Endothelial cell of umbilical vein (primary cell): ENCODE data around the gene THSD4. TPM values are rescaled to one million over a fixed set of nuclear protein-coding genes. Genes with fewer than 3 reads are reported as not detected.

Experiments
- BruUV-seq: library from RNA; stranded (reverse); fragments of 400-500 nt; replicated peaks from 2 replicates; lab custom pipeline; 2021; lab: Mats Ljungman, UMichigan
- CTCF ChIA-PET: fragments of 300-600, 350-600 bp; sonication (Branson Sonifier 250); formaldehyde crosslinking; loops from one replicate; lab custom pipeline; 2021; ENCODE audit warnings: antibody characterized with exemption, inconsistent platforms; lab: Charles Lee
- POLR2A ChIA-PET: fragments of 300-600, 350-600 bp; sonication (Branson Sonifier 250); formaldehyde crosslinking; loops from one replicate; lab custom pipeline; 2021; ENCODE audit warnings: antibody characterized with exemption, inconsistent platforms; lab: Charles Lee
- DNase-seq: peaks from one replicate; pipeline ENCODE4 v3.0.0-alpha.2; 2011; ENCODE audit warnings: low read depth, low spot score
- FAIRE-seq: peaks from 2 replicates; lab custom pipeline; 2011; peaks lifted over from hg19 to GRCh38; lab: Jason Lieb, UNC
- H2AFZ ChIP-seq: 2 replicates; pipeline ENCODE4 v1.6.0; 2012; ENCODE audit warnings: low read depth, low read length, control low read depth, inconsistent platforms
- H3K27ac ChIP-seq: 2 replicates; pipeline ENCODE4 v1.5.1; 2011; ENCODE audit warnings: low read depth, mild to moderate bottlenecking, control low read depth, low read length, moderate library complexity; ENCODE audit not compliant: insufficient read depth
- H3K27me3 ChIP-seq, 2 experiments: 2 replicates each; pipeline versions ENCODE4 v1.6.0 to v1.6.1; 2011; ENCODE audit warnings: low read length in 2 of 2, mixed read lengths in 1 of 2; ENCODE audit not compliant: control insufficient read depth in 2 of 2, insufficient read depth in 2 of 2
- H3K36me3 ChIP-seq, 2 experiments: 2 replicates in 1 of 2; 3 replicates in 1 of 2; pipeline ENCODE4 v1.5.1; 2011; ENCODE audit warnings: low read length in 2 of 2, mild to moderate bottlenecking in 1 of 2, moderate library complexity in 1 of 2; ENCODE audit not compliant: control insufficient read depth in 2 of 2, insufficient read depth in 2 of 2; ENCODE audit errors: extremely low read depth in 1 of 2
- H3K4me1 ChIP-seq: 3 replicates; pipeline ENCODE4 v1.5.1; 2011; ENCODE audit warnings: mild to moderate bottlenecking, low read length; ENCODE audit not compliant: control insufficient read depth, insufficient read depth; ENCODE audit errors: extremely low read depth
- H3K4me2 ChIP-seq: 2 replicates; pipeline ENCODE4 v1.6.1; 2011; ENCODE audit warnings: low read length, control low read depth, mixed read lengths; ENCODE audit not compliant: insufficient read depth
- H3K4me3 ChIP-seq, 3 experiments: fragments of 200-600 bp in 1 of 3; sonication (generic), shearing (Covaris generic) in 1 of 3; replicated peaks in 1 of 3; 2 replicates each; pipeline ENCODE4 v1.5.1; 2011 to 2016; ENCODE audit warnings: control low read depth in 3 of 3, low read length in 3 of 3, mild to moderate bottlenecking in 2 of 3, inconsistent platforms in 1 of 3, low read depth in 1 of 3, moderate library complexity in 1 of 3; ENCODE audit not compliant: insufficient read depth in 1 of 3
- H3K79me2 ChIP-seq: 2 replicates; pipeline ENCODE4 v1.6.0; 2012; ENCODE audit warnings: low read length, inconsistent platforms; ENCODE audit not compliant: control insufficient read depth, insufficient read depth
- H3K9ac ChIP-seq: replicated peaks from 2 replicates; pipeline ENCODE3; 2011; ENCODE audit warnings: low read length, control low read depth; ENCODE audit not compliant: insufficient read depth; ENCODE audit errors: extremely low read depth
- H3K9me1 ChIP-seq: replicated peaks from 3 replicates; pipeline ENCODE4 v1.6.0; 2011; ENCODE audit warnings: mild to moderate bottlenecking, low read length; ENCODE audit not compliant: control insufficient read depth, insufficient read depth; ENCODE audit errors: extremely low read depth
- H3K9me3 ChIP-seq: replicated peaks from 2 replicates; pipeline ENCODE4 v1.5.1; 2012; ENCODE audit warnings: low read length, inconsistent platforms; ENCODE audit not compliant: control insufficient read depth, insufficient read depth
- H4K20me1 ChIP-seq: replicated peaks from 2 replicates; pipeline ENCODE3; 2011; ENCODE audit warnings: mild to moderate bottlenecking, low read length; ENCODE audit not compliant: control insufficient read depth, insufficient read depth; ENCODE audit errors: extremely low read depth
- EZH2 ChIP-seq: IDR thresholded peaks from 2 replicates; pipeline ENCODE4 v1.6.1; 2012; ENCODE audit warnings: borderline replicate concordance, low read depth, mild to moderate bottlenecking, moderate library complexity, low read length, inconsistent platforms; ENCODE audit not compliant: severe bottlenecking
- FOS ChIP-seq: IDR thresholded peaks from 2 replicates; pipeline ENCODE4 v1.6.1; 2011; ENCODE audit warnings: mild to moderate bottlenecking, low read length, moderate library complexity, borderline replicate concordance; ENCODE audit not compliant: insufficient read depth
- JUN ChIP-seq: IDR thresholded peaks from 2 replicates; pipeline ENCODE4 v1.6.1; 2011; ENCODE audit warnings: borderline replicate concordance, low read depth; ENCODE audit not compliant: insufficient read length, insufficient read depth
- POLR2A ChIP-seq: IDR thresholded peaks from 2 replicates; pipeline ENCODE4 v1.6.1; 2012; ENCODE audit warnings: low read depth, mild to moderate bottlenecking, control low read depth, low read length
- POLR2AphosphoS5 ChIP-seq: IDR thresholded peaks from 2 replicates; pipeline ENCODE4 v1.6.1; 2012; ENCODE audit warnings: low read depth, mild to moderate bottlenecking, control low read depth, low read length, moderate library complexity; ENCODE audit not compliant: insufficient read depth
- dilution Hi-C: fragments of 300-500 bp; cut with MboI; formaldehyde crosslinking; loops from one replicate; pipeline ENCODE4 v1.15.0; 2019; ENCODE audit warnings: low sequenced_read_pairs; ENCODE audit not compliant: extremely low pct_ligation_motif_present
- intact Hi-C: fragments of 100-400 bp; cut with micrococcal nuclease; formaldehyde crosslinking; loops from one replicate; pipeline ENCODE4 v1.10.0; 2022
- polyA plus RNA-seq, 4 experiments: library from polyadenylated mRNA; depleted of rRNA in 3 of 4; stranded (reverse) in 3 of 4; unstranded in 1 of 4; fragments of >200 nt; gene quantifications; 2 replicates each; pipeline versions ENCODE4 v1.2.1 to v1.2.3, GENCODE V29; 2011 to 2012; ENCODE audit warnings: missing spikeins in 1 of 4
- total RNA-seq: library from RNA; stranded (reverse); gene quantifications from 2 replicates; pipeline ENCODE4 v1.2.3, GENCODE V29; 2021

Gene THSD4
- total and polyA plus RNA-seq, 2 donors (not counting 3 experiments of a cell fraction or from before 2014, with no cell fraction given): 9.9 to 25.4 TPM

- H3K9ac ChIP-seq: no peak overlapping the region
- H3K27me3 ChIP-seq: no peaks in the 10 kb centered on the region
- no peaks in the 10 kb centered on the region for H3K36me3 ChIP-seq
- TF ChIP-seq POLR2AphosphoS5: no peak
- no peak for TF ChIP-seq FOS
- TF ChIP-seq POLR2A: no peak
- no peak for TF ChIP-seq EZH2
- no peak for TF ChIP-seq JUN
- dilution Hi-C loops: no loop called here
- H2AFZ ChIP-seq: no peak overlapping the region
- H3K9me3 ChIP-seq: no peaks in the 10 kb centered on the region
- H3K9me1 ChIP-seq: no peaks in the 10 kb centered on the region
- H3K4me2 ChIP-seq: no peak overlapping the region
- no peak overlapping the region for H3K27ac ChIP-seq
- no peak for DNase-seq
- no peaks in the 10 kb centered on the region for H4K20me1 ChIP-seq
- H3K4me3 ChIP-seq: no peak overlapping the region
- CTCF ChIA-PET: no interaction called here
- H3K4me1 ChIP-seq: no peaks in the 10 kb centered on the region
- POLR2A ChIA-PET: no interaction called here
- BruUV-seq: no TSS peak
- intact Hi-C loops: no loop called here
- FAIRE-seq: no peak
- no peaks in the 10 kb centered on the region for H3K79me2 ChIP-seq
Observed at GRCh38 chr15:71480556-71480955, 365.3 kb downstream of the THSD4 start.

- CTCF ChIA-PET: interaction anchor here (2.2 kb wide), 1 partner anchor 25 kb away, joined by 6 read pairs; no protein-coding TSS in a partner anchor
- no peaks in the 10 kb centered on the region for H3K9me1 ChIP-seq
- no peak overlapping the region for H3K4me3 ChIP-seq
- no peaks in the 10 kb centered on the region for H3K36me3 ChIP-seq
- intact Hi-C loops: no loop called here
- H2AFZ ChIP-seq: no peak overlapping the region
- dilution Hi-C loops: no loop called here
- H3K27me3 ChIP-seq: no peaks in the 10 kb centered on the region
- H3K9ac ChIP-seq: no peak overlapping the region
- H3K79me2 ChIP-seq: no peaks in the 10 kb centered on the region
- no TSS peak for BruUV-seq
- DNase-seq (no peak), FAIRE-seq (no peak)
- POLR2A ChIA-PET: no interaction called here
- no peak overlapping the region for H3K27ac ChIP-seq
- H3K9me3 ChIP-seq: no peaks in the 10 kb centered on the region
- no peaks in the 10 kb centered on the region for H3K4me1 ChIP-seq
- no peak for TF ChIP-seq JUN
- H4K20me1 ChIP-seq: no peaks in the 10 kb centered on the region
- H3K4me2 ChIP-seq: no peak overlapping the region
Observed at GRCh38 chr15:71484080-71484479, 368.8 kb downstream of the THSD4 start.
